Urothelium cell line (cell line): ENCODE data around the gene SMIM12.

Source experiments
- DNase-seq: peaks from one replicate; pipeline ENCODE4 v3.0.0; 2011; ENCODE audit warnings: low spot score, mixed read lengths
- FAIRE-seq: peaks from 2 replicates; lab custom pipeline; 2011; peaks lifted over from hg19 to GRCh38; lab: Jason Lieb, UNC

The SMIM12 gene

GRCh38 chr1:34808051-34808810 lies 51.3 kb downstream of the SMIM12 start:
- DNase-seq (no peak), FAIRE-seq (no peak)

DNA sequence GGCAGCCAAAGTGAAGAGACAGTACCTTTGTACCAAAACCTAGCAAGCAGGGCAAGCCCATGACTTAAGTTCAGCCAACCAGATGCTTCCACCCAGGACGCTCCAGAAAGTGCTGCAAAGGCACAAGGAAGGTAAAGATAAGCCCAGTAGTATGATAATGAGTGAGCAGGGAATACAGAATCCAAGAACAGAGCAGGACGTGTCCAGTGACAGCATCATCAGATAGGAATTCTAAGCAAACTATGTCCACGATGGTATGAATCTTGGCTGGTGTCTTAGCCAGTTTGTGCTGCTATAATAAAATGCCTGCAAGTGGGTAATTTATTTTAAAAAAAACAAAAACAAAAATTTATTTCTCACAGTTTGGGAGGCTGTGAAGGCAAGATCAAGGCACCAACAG lies 53.2 kb downstream of the SMIM12 start:
- peak; percentile 9 for FAIRE-seq

GRCh38 chr1:34803770-34804169 lies 55.8 kb downstream of the SMIM12 start:
- DNase-seq: no peak
- FAIRE-seq: no peak

More for the DNA sequence above, 53.2 kb downstream of the SMIM12 start:
- DNase-seq: no peak
